HG03432 (cell line): ENCODE measurements around the gene ARID1B.

ENCODE experiments used
- ATAC-seq: cut with Tn5 transposase; IDR thresholded peaks from one replicate; pipeline ENCODE4 v1.9.1; 2021; ENCODE audit warnings: mild to moderate bottlenecking, moderate library complexity; ENCODE audit not compliant: unreplicated experiment

Gene ARID1B

GRCh38 chr6:157065366-157065765, 288.2 kb downstream of the ARID1B start:
- no peak for ATAC-seq

DNA sequence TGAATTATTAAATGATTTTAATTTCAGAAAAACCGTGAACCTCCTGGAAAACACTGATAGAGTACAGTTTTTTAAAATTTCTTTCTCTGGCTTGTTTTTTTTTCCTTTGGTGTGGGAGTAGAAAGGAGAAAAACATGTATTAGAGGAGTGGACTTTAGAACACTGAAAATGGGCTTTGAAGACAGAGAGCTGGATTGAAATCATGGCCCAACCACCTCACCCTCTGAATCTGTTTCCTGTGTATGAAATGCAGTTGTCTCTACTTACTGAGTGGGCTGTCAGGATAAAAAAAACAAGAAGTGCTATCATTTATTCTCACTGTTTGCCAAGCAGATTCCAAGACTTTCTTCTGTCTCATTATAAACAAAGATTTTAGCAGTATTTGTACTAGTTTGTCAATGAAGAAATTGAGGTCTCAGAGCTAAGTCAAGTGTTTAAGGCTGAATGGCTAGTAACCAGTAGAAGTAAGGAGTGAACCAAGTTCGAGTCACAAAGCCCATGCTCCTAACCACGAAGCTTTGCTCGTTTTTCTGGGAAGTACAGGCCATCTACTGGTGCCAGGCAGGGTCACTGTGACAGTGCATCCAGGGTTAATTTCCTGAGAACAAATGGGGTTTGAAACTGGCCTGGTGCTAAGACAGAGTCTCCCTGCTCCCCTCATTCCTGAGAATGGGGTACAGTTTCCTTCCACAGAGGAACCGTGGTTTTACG, 289.8 kb downstream of the ARID1B start:
- ATAC-seq = no peak

DNA sequence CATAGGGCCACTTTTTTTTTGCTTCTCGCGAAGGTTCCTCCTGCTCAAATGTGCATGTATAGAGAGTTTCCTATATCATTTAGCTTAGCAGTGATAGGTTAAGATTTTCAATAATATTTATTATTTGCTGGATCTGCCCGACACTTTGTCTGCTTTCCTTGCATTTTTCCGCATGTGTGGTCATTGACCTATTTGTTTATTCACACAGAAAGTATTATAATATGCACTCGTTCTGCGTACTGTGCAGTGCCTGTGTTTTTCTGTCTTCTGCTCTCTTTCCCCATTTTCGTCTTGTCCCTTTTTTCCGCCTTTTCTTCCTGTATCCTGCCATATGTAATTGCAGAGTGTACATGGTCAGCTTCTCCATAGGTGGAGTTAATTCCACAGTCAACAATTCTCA, 290.3 kb downstream of the ARID1B start:
- ATAC-seq = no peak

DNA sequence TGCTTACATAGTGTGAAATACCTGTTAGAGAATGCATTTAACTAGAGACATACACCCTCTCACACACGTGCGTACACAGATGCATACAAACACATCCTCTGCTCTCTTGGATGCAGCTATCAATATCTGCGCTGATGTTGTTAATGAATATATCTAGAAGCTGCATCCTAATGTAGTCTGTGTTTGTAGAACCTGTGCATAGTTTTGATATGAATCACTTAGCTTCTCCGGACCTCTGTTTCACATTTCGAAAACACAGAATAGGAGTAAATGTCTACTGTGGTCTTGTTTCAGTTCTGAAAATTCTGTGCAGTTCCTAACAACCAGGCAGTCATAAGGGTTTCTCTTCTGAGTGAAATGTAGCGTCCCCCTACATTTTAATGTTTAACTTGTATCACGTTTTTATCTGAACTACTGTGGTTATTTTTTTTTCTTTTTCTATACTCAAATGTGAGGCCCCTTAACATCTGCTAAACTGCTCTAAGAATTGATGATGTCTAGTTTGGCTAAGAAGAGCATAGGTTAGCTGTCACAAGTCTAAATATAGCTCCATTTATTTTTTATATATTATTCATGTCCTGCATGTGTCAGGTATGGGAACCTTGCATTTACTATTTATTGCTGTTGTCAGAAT, 291.6 kb downstream of the ARID1B start:
- peak; percentile 98 for ATAC-seq

DNA sequence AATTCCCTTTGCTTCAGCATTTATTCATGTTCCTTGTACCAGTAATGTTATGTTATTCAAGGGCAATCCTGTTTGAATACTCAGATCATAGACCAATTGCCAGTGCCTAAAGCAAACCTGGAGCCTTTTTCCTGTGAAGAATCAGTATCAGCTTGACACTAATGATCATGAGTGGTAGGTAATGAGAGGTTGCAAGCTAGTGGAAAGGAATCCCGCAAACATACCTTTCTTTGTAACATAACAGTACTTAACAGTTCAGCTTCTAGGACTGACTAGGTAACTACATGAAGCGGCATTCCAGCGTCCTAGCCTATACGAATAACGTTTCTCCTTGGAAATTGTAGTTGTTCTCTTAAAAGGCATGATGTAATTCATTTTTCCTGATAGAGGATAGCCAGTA, 292.4 kb downstream of the ARID1B start:
- no peak for ATAC-seq

- no peak for ATAC-seq
Observed at GRCh38 chr6:157070403-157071107, 293.4 kb downstream of the ARID1B start.

DNA sequence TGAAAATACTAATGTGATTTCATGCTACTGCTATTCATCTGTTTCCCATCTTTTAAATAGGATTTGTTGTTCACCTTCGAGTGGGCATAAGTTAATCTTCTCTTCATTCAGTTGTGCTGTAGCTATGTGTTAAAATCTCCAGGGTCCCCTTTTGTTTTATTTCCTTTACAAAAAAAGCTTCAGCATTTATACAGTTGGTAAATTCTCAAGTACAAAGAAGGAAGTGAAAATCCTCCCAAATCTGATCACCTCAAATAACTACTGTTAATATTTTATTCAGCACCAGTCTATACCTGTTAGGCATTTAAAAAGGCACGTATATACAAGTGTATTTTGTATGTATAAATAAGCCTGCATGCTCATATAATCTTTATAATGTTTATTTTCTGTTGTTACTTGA, 294.9 kb downstream of the ARID1B start:
- no peak for ATAC-seq

DNA sequence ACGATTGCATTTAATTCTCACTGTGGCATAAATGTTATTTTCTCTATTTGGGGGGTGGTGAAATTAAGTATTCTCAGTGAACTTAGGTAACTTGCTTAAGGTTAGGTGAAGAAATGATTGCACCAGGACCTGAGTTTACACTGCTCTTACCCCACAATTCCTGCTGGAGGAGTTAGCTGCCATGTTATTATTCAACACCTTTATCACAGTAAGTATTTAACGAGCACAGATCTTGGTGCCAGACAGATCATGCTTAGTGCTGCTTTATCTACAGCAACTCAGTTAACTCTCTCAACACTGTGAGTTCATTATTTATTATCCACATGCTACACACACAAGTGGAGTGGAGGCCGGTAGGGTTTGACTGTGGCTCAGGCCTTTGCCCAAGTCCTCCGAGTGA, 296.4 kb downstream of the ARID1B start:
- ATAC-seq = no peak

DNA sequence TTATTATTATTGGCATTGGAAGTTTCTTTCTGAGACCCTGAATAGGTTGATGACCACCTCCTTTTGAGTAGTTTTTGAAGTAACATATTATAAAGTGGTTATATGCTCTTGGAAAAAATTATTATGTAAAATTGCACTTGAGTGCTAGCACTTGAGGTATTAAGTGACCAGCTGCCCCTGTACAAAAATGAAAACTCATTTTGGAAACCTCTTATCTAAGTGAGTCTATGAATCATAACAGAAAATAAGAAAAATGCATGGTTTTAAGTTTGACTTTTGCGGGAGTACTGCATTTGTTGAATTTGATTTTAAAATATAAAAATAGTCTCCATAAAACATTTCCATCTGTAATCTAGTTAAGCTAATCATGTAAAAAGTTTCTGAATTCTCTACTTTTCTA, 297.8 kb downstream of the ARID1B start:
- no peak for ATAC-seq

DNA sequence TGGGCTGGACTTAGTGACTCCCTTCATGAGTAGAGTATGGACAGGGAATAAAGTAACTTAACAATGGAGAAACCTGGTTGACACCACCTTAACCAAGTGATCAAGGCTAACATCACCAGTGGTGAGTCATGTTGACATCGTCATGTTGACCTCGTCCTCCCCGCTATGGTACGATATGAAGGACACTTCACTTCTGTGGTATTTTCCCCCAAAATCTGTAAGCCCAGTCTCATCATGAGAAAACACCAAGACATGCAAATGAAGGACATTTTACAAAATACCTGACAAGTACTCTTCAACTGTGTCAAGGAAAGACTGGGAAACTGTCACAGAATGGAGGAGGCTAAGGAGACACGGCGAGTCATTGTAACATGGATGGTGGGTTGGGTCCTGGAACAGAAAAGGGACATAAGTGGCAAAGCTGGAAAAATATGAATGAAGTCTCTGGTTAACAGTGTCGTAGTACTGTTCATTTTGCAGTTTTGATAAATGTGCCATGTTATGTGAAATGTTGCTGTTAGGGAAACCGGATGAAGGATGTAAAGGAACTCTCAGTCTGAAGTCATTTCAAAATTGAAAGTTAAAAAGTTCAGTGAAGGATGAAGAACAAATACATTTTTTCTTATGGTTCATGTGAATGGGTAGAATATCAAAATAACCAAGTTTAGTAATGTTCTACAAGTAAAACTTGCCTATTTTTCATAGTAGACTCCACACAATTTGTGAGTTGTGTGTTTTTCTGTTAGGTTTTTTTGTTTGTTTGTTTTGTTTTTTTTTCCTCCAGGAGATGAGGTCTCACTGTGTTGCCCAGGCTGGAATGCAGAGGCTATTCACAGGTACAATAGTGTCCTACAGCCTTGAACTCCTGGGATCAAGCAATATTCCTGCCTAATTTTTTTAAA, 298.6 kb downstream of the ARID1B start:
- peak; percentile 95 for ATAC-seq

DNA sequence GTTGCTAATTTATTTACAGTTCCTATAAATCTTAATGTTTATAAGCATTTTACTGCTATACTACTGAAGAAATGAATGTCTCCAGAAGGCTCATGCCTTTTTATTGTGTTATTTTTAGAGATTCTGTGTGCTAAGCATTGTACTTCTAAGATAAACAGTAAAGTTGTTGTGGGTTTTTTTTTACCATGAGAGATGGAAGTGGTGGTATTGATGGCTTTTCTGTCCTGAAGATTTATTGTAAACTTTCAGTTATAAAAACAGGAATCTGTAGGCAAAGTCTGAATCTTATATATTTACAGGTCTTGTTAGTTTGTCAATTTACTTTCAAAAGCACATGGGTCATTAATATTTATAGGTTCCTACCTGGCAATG, 299.3 kb downstream of the ARID1B start:
- no peak for ATAC-seq

DNA sequence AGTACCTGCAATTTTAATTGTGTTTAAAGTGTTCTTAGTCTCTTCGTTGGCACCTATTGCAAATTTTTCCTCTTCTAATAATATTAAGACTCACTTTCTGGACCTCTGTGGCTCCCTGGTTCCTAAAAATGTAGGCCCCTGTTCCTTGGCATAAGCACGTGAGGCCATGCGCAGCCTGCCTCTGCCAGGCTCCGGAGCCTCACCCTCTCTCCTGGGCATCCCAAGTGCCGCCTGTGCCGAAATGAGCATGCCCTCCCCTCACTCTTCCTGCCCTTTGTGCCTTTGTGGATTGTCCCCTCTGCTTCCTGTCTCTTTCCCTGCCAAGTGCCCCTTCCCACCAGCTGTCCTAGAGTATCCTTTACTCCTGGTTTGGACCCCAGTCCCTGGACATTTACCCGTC, 300.1 kb downstream of the ARID1B start:
- ATAC-seq = no peak

DNA sequence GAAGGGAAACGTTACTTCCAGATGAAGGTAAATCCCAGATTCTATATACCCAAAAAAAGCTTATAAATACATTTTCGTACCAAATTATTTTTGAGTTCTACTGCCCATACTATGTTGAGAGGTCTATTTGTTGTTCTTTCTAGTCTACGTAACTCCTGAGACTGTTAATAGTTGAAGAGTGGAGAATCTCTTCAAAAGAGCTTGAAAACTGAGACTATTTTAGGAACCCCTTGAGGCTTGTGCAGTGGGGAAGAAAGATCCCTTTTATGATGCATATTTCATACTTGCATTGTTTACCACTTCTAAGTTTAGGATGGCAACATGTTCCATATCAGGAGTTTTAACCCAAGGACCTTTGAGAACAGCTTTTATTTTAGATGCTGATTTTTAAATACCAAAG, 301.1 kb downstream of the ARID1B start:
- ATAC-seq = no peak

- ATAC-seq = no peak
Observed at GRCh38 chr6:157079277-157079676, 302.1 kb downstream of the ARID1B start.

DNA sequence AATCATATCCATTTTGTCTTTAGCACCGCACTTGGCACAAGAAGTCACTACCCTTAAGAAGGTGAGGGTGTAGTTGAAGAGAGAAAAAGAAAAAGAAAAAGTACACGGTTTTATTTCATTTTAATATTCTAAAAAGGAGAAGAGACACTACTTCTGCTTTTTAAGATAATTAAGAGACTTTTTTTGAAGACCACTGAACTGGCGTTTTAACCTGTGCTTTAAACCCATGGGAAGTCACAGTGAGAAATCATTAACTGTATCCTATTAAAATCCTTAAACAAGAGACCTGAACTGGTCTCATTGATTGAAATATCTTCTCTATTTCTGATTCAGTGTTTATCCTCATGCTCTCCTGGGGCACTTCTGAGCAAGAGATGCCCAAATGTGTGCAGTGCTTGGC, 302.6 kb downstream of the ARID1B start:
- ATAC-seq = no peak

DNA sequence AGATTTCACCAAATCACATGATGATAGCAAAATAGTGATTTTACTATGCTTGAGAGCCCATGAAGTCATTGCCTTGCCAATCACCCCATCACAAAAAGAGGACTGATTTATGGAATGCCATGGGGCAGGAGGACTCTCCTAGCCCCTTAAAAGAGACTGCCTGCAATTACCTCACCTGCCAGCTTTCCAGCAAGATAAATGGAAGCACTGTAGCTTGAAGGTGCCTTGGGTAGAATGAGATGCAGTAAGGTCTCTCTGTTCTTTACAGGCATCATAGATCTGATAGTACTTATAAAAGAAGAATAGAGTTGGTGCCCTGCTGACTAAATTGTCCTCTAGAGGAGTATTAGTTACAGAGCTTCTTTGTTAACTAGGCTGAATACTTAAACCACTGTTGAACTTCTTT, 303.8 kb downstream of the ARID1B start:
- no peak for ATAC-seq

GRCh38 chr6:157083343-157083742, 306.2 kb downstream of the ARID1B start:
- ATAC-seq = no peak

GRCh38 chr6:157086632-157087031, 309.5 kb downstream of the ARID1B start:
- ATAC-seq = no peak

- ATAC-seq = no peak
Observed at GRCh38 chr6:157087974-157088373, 310.8 kb downstream of the ARID1B start.

- no peak for ATAC-seq
Observed at GRCh38 chr6:157088841-157089240, 311.7 kb downstream of the ARID1B start.

DNA sequence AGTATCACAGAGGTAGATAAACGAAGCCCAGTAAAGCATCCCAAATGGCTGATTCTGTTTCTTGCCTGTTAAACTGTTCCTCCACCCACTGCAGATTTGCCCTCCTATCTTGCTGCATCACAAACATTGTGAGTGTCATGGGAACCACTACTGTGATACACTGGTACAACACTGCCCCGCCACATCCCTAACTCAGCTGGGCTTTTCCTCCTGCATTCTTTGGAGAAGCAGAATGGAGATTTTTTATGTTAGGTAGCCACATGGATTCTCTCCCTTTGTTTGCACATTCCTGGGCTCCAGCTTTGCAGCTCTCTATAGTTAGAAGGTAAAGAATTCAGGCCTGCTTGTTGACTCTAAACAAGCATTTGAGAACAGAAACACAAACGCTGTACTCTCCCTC, 312.1 kb downstream of the ARID1B start:
- no peak for ATAC-seq
